ENCODE results near the gene PLXDC1.

Gene PLXDC1

GRCh38 chr17:39139161-39139511, 12.3 kb downstream of the PLXDC1 start:
- H3K4me2 ChIP-seq (ENCODE audit: low read length), result no peak overlapping the region
- no peaks in the 10 kb centered on the region for H4K20me1 ChIP-seq (ENCODE audit: insufficient read depth, low read length)
- no peaks in the 10 kb centered on the region for H3K79me2 ChIP-seq (ENCODE audit: low read length)
- peaks cover 13% of the 10 kb centered on the region; the same call in 1 of the 2 replicates for H3K27me3 ChIP-seq (ENCODE audit: low read depth, low read length)
- no peak overlapping the region for H2AFZ ChIP-seq (ENCODE audit: low read depth, low read length)
- H3K36me3 ChIP-seq (replicated peaks; ENCODE audit: low read depth, low read length), result no peaks in the 10 kb centered on the region
- H3K4me1 ChIP-seq (ENCODE audit: low read length), result peaks cover 9% of the 10 kb centered on the region
- H3K9ac ChIP-seq (ENCODE audit: low read length), result no peak overlapping the region
- TF ChIP-seq CTCF (IDR thresholded peaks at IDR 0.05; ENCODE audit: low read depth, low read length) (no peak), EZH2phosphoT487 (IDR thresholded peaks at IDR 0.05; ENCODE audit: low read depth) (no peak)
- no peak overlapping the region for H3K4me3 ChIP-seq (ENCODE audit: low read length)
- H3K9me3 ChIP-seq (ENCODE audit: insufficient read depth, low read length), result no peaks in the 10 kb centered on the region
- no peak overlapping the region for H3K27ac ChIP-seq (ENCODE audit: low read length)

GRCh38 chr17:39138431-39139160, 12.8 kb downstream of the PLXDC1 start:
- no peak overlapping the region for H3K27ac ChIP-seq (ENCODE audit: low read length)
- H3K9me3 ChIP-seq (ENCODE audit: insufficient read depth, low read length), result no peaks in the 10 kb centered on the region
- H3K4me1 ChIP-seq (ENCODE audit: low read length), result peaks cover 9% of the 10 kb centered on the region
- H3K79me2 ChIP-seq (ENCODE audit: low read length), result no peaks in the 10 kb centered on the region
- no peak overlapping the region for H3K4me3 ChIP-seq (ENCODE audit: low read length)
- H4K20me1 ChIP-seq (ENCODE audit: insufficient read depth, low read length), result no peaks in the 10 kb centered on the region
- H3K27me3 ChIP-seq (ENCODE audit: low read depth, low read length), result peaks cover 13% of the 10 kb centered on the region; the same call in 1 of the 2 replicates
- H2AFZ ChIP-seq (ENCODE audit: low read depth, low read length), result no peak overlapping the region
- H3K36me3 ChIP-seq (replicated peaks; ENCODE audit: low read depth, low read length), result no peaks in the 10 kb centered on the region
- H3K4me2 ChIP-seq (ENCODE audit: low read length), result no peak overlapping the region
- TF ChIP-seq CTCF (IDR thresholded peaks at IDR 0.05; ENCODE audit: low read depth, low read length) (no peak), EZH2phosphoT487 (IDR thresholded peaks at IDR 0.05; ENCODE audit: low read depth) (no peak)
- H3K9ac ChIP-seq (ENCODE audit: low read length), result no peak overlapping the region

- Histone ChIP-seq H3K9ac (ENCODE audit: low read length) (no peak overlapping the region), H3K27ac (ENCODE audit: low read length) (no peak overlapping the region), H3K27me3 (ENCODE audit: low read depth, low read length) (peaks cover 13% of the 10 kb centered on the region; the same call in 1 of the 2 replicates), H3K79me2 (ENCODE audit: low read length) (no peaks in the 10 kb centered on the region), H3K4me1 (ENCODE audit: low read length) (peaks cover 9% of the 10 kb centered on the region), H4K20me1 (ENCODE audit: insufficient read depth, low read length) (no peaks in the 10 kb centered on the region), H3K4me3 (ENCODE audit: low read length) (no peak overlapping the region), H3K4me2 (ENCODE audit: low read length) (no peak overlapping the region), H3K36me3 (replicated peaks; ENCODE audit: low read depth, low read length) (no peaks in the 10 kb centered on the region), H3K9me3 (ENCODE audit: insufficient read depth, low read length) (no peaks in the 10 kb centered on the region), H2AFZ (ENCODE audit: low read depth, low read length) (no peak overlapping the region)
- TF ChIP-seq EZH2phosphoT487 (IDR thresholded peaks at IDR 0.05; ENCODE audit: low read depth), result no peak
- no peak for TF ChIP-seq CTCF (IDR thresholded peaks at IDR 0.05; ENCODE audit: low read depth, low read length)
Measured at GRCh38 chr17:39134878-39135277, 16.6 kb downstream of the PLXDC1 start.

GRCh38 chr17:39132192-39132610, 19.2 kb downstream of the PLXDC1 start:
- no peaks in the 10 kb centered on the region for H3K9me3 ChIP-seq (ENCODE audit: insufficient read depth, low read length)
- H3K79me2 ChIP-seq (ENCODE audit: low read length), result no peaks in the 10 kb centered on the region
- H3K4me3 ChIP-seq (ENCODE audit: low read length), result no peak overlapping the region
- H3K27me3 ChIP-seq (ENCODE audit: low read depth, low read length), result peaks cover 13% of the 10 kb centered on the region; the same call in 1 of the 2 replicates
- TF ChIP-seq CTCF (IDR thresholded peaks at IDR 0.05; ENCODE audit: low read depth, low read length) (no peak), EZH2phosphoT487 (IDR thresholded peaks at IDR 0.05; ENCODE audit: low read depth) (no peak)
- H3K4me1 ChIP-seq (ENCODE audit: low read length), result no peaks in the 10 kb centered on the region
- no peak overlapping the region for H3K9ac ChIP-seq (ENCODE audit: low read length)
- H2AFZ ChIP-seq (ENCODE audit: low read depth, low read length), result no peak overlapping the region
- no peak overlapping the region for H3K4me2 ChIP-seq (ENCODE audit: low read length)
- no peaks in the 10 kb centered on the region for H4K20me1 ChIP-seq (ENCODE audit: insufficient read depth, low read length)
- H3K36me3 ChIP-seq (replicated peaks; ENCODE audit: low read depth, low read length), result no peaks in the 10 kb centered on the region
- H3K27ac ChIP-seq (ENCODE audit: low read length), result no peak overlapping the region
